ENCODE measurements around the gene CCDC83. TPM values are rescaled to one million over a fixed set of nuclear protein-coding genes. Genes with fewer than 3 reads are reported as not detected.

Gene CCDC83
- total RNA-seq, 3 donors from 2014 or later (not counting 1 experiment from before 2014, with no cell fraction given) = 0.12 TPM; not detected in 2

DNA sequence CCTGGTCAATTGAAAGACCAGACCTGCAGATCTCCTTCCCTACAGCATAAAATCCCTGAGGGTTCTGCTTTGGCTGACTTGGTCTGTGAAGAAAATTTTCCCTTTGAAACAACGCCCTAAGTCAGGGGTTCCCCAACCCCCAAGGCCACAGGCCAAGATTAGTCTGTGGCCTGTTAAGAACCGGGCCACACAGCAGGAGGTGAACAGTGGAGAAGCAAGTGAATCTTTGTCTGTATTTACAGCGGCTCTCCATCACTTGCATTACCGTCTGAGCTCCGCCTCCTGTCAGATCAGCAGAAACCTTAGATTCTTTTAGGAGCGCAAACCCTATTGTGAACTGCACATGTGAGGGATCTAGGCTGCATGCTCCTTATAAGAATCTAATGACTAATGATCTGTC is 38.2 kb downstream of the CCDC83 start:
- Histone ChIP-seq H3K4me3 (ENCODE audit: low read length) (no peak overlapping the region), H3K4me1 (ENCODE audit: control insufficient read depth, insufficient read depth, low read length) (no peaks in the 10 kb centered on the region), H3K9me3 (ENCODE audit: control insufficient read depth, insufficient read depth, low read length) (no peaks in the 10 kb centered on the region), H3K27ac (ENCODE audit: low read length) (no peak overlapping the region), H3K27me3 (ENCODE audit: control insufficient read depth, insufficient read depth, low read length) (no peaks in the 10 kb centered on the region), H3K36me3 (ENCODE audit: control insufficient read depth, insufficient read depth, low read length) (no peaks in the 10 kb centered on the region)
- H3K27ac Mint-ChIP-seq = no peak overlapping the region
- TF ChIP-seq, protein P1, sequence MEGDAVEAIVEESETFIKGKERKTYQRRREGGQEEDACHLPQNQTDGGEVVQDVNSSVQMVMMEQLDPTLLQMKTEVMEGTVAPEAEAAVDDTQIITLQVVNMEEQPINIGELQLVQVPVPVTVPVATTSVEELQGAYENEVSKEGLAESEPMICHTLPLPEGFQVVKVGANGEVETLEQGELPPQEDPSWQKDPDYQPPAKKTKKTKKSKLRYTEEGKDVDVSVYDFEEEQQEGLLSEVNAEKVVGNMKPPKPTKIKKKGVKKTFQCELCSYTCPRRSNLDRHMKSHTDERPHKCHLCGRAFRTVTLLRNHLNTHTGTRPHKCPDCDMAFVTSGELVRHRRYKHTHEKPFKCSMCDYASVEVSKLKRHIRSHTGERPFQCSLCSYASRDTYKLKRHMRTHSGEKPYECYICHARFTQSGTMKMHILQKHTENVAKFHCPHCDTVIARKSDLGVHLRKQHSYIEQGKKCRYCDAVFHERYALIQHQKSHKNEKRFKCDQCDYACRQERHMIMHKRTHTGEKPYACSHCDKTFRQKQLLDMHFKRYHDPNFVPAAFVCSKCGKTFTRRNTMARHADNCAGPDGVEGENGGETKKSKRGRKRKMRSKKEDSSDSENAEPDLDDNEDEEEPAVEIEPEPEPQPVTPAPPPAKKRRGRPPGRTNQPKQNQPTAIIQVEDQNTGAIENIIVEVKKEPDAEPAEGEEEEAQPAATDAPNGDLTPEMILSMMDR (IDR thresholded peaks at IDR 0.05) = no peak
- no peaks in the 10 kb centered on the region for H3K9me3 Mint-ChIP-seq
- DNase-seq (no peak), ATAC-seq (no peak)
- H3K36me3 Mint-ChIP-seq = no peaks in the 10 kb centered on the region
- intact Hi-C loops (cut with micrococcal nuclease) = no loop called here
- WGBS (ENCODE audit: insufficient coverage) = 91% methylated on average over 6 of the region's 6 CpGs
- no peak overlapping the region for H3K4me3 Mint-ChIP-seq
- no peaks in the 10 kb centered on the region for H3K4me1 Mint-ChIP-seq
- H3K27me3 Mint-ChIP-seq (ENCODE audit: low read depth in 2 of 2) = peaks cover 0 to 1% of the 10 kb centered on the region in 2 donors

DNA sequence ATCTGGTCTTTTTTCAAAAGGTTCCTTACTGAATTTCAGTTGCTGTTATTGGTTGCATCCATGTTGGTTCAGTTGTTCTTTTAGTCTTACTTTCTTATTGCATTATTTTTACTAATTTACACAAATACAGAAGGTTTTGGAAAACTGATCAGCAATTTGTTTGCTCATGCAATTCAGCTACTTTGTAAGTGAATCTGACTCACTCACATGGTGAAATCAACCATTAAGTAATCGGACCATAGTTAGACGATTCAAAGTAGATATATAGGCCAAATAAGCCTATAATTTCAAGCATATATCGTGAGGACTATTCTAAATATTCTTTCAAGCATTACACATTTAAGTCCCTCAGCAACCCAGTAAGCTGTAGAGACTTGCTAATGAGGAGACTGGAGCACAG is 41.7 kb downstream of the CCDC83 start:
- 78% methylated on average over 3 of the region's 3 CpGs for WGBS (ENCODE audit: insufficient coverage)
- Histone ChIP-seq H3K27me3 (ENCODE audit: control insufficient read depth, insufficient read depth, low read length) (no peaks in the 10 kb centered on the region), H3K36me3 (ENCODE audit: control insufficient read depth, insufficient read depth, low read length) (no peaks in the 10 kb centered on the region), H3K4me1 (ENCODE audit: control insufficient read depth, insufficient read depth, low read length) (no peaks in the 10 kb centered on the region), H3K27ac (ENCODE audit: low read length) (no peak overlapping the region), H3K9me3 (ENCODE audit: control insufficient read depth, insufficient read depth, low read length) (no peaks in the 10 kb centered on the region), H3K4me3 (ENCODE audit: low read length) (no peak overlapping the region)
- no peak for DNase-seq
- H3K27me3 Mint-ChIP-seq (ENCODE audit: low read depth in 2 of 2) = peaks cover 2 to 14% of the 10 kb centered on the region in 2 donors
- H3K9me3 Mint-ChIP-seq = no peaks in the 10 kb centered on the region
- H3K4me1 Mint-ChIP-seq = no peaks in the 10 kb centered on the region
- no peak overlapping the region for H3K27ac Mint-ChIP-seq
- H3K4me3 Mint-ChIP-seq = no peak overlapping the region
- intact Hi-C loops (cut with micrococcal nuclease) = no loop called here
- H3K36me3 Mint-ChIP-seq = no peaks in the 10 kb centered on the region
- TF ChIP-seq, protein P1 (IDR thresholded peaks at IDR 0.05) = no peak
- no peak for ATAC-seq

DNA sequence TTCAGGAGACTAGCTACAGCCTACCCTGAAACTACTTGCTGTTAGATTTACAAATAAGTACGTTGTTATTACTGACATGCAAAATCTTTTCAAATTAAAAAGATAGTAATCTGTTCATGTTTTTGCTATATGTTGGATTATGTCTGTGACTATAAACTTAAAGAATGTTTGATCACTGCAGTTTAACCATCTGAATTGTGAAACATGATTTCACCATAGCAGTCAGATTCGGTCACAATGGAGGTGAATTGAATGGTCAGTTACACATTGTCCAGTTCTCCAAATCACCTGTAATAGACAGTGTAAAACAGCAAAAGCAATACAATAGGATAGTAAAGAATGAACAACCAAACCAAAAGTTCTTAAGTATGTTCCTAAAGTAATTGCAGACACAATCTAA is 43.3 kb downstream of the CCDC83 start:
- ATAC-seq (no peak), DNase-seq (no peak)
- Histone ChIP-seq H3K4me3 (ENCODE audit: low read length) (no peak overlapping the region), H3K27me3 (ENCODE audit: control insufficient read depth, insufficient read depth, low read length) (no peaks in the 10 kb centered on the region), H3K36me3 (ENCODE audit: control insufficient read depth, insufficient read depth, low read length) (no peaks in the 10 kb centered on the region), H3K9me3 (ENCODE audit: control insufficient read depth, insufficient read depth, low read length) (no peaks in the 10 kb centered on the region), H3K4me1 (ENCODE audit: control insufficient read depth, insufficient read depth, low read length) (no peaks in the 10 kb centered on the region), H3K27ac (ENCODE audit: low read length) (no peak overlapping the region)
- no peaks in the 10 kb centered on the region for H3K9me3 Mint-ChIP-seq
- H3K4me1 Mint-ChIP-seq = no peaks in the 10 kb centered on the region
- TF ChIP-seq, protein P1 (IDR thresholded peaks at IDR 0.05) = no peak
- intact Hi-C loops (cut with micrococcal nuclease) = no loop called here
- no peak overlapping the region for H3K4me3 Mint-ChIP-seq
- H3K27ac Mint-ChIP-seq = no peak overlapping the region
- no peaks in the 10 kb centered on the region for H3K36me3 Mint-ChIP-seq
- peaks cover 2 to 14% of the 10 kb centered on the region in 2 donors for H3K27me3 Mint-ChIP-seq (ENCODE audit: low read depth in 2 of 2)
- WGBS (ENCODE audit: insufficient coverage) = 71% methylated on average over 1 of the region's 2 CpGs

DNA sequence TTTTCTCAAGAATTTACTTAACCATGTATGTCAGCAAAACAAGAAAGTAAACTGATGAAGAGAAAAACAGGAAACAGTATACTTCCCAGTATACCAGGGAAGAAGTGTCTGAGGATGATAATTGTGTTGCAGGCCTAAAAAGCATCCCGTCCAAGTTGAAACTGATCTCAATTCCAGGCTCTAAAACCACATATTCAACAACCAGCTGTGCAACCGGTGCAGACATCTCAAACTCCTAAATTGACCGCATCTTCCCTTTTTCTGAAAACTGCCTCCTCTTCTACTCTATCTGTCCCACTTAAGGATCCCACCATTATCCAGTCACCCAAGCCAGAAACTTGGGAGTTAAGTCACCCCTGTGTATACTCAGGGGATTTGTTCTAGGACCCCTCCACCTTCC is 47.2 kb downstream of the CCDC83 start:
- intact Hi-C loops (cut with micrococcal nuclease) = no loop called here
- Mint-ChIP-seq H3K27me3 (ENCODE audit: low read depth in 2 of 2) (peaks cover 2 to 14% of the 10 kb centered on the region in 2 donors), H3K9me3 (no peaks in the 10 kb centered on the region), H3K27ac (no peak overlapping the region), H3K4me1 (no peaks in the 10 kb centered on the region), H3K36me3 (no peaks in the 10 kb centered on the region), H3K4me3 (no peak overlapping the region)
- Histone ChIP-seq H3K4me1 (ENCODE audit: control insufficient read depth, insufficient read depth, low read length) (no peaks in the 10 kb centered on the region), H3K27me3 (ENCODE audit: control insufficient read depth, insufficient read depth, low read length) (no peaks in the 10 kb centered on the region), H3K36me3 (ENCODE audit: control insufficient read depth, insufficient read depth, low read length) (no peaks in the 10 kb centered on the region), H3K9me3 (ENCODE audit: control insufficient read depth, insufficient read depth, low read length) (no peaks in the 10 kb centered on the region), H3K4me3 (ENCODE audit: low read length) (no peak overlapping the region), H3K27ac (ENCODE audit: low read length) (no peak overlapping the region)
- TF ChIP-seq, protein P1 (IDR thresholded peaks at IDR 0.05) = no peak
- ATAC-seq (no peak), DNase-seq (no peak)
- WGBS (ENCODE audit: insufficient coverage) = 84% methylated on average over 3 of the region's 3 CpGs

Measured in natural killer cell (primary cell).